WTC11 (cell line): ENCODE data around the gene VASN. TPM values are rescaled to one million over a fixed set of nuclear protein-coding genes. Genes with fewer than 3 reads are reported as not detected.

ENCODE experiments used
- ATAC-seq: fragments of 200-7000 bp; cut with Tn5 transposase; 2 replicates; pipeline ENCODE4 v1.10.0; 2021; ENCODE audit warnings: mild to moderate bottlenecking, moderate library complexity
- CTCF ChIA-PET: fragments of 300-600 bp; sonication (Branson Sonifier 250); formaldehyde crosslinking; loops from one replicate; lab custom pipeline; 2021; ENCODE audit warnings: antibody characterized with exemption; lab: Charles Lee
- POLR2A ChIA-PET: fragments of 350-600 bp; sonication (Branson Sonifier 250); formaldehyde crosslinking; loops from one replicate; lab custom pipeline; 2021; ENCODE audit warnings: antibody characterized with exemption; lab: Charles Lee
- DNase-seq: peaks from one replicate; pipeline ENCODE4 v3.0.0; 2021; ENCODE audit warnings: low spot score
- H3K27ac Mint-ChIP-seq: 2 replicates; pipeline ENCODE4 v1.8.0; 2021; ENCODE audit warnings: mixed read lengths
- H3K27me3 Mint-ChIP-seq: 2 replicates; pipeline ENCODE4 v1.8.0; 2021; ENCODE audit warnings: low read depth, mild to moderate bottlenecking, moderate library complexity, mixed read lengths
- H3K36me3 Mint-ChIP-seq: 2 replicates; pipeline ENCODE4 v1.8.0; 2021; ENCODE audit warnings: mixed read lengths
- H3K4me1 Mint-ChIP-seq: 2 replicates; pipeline ENCODE4 v1.8.0; 2022; ENCODE audit warnings: mixed read lengths
- H3K4me3 Mint-ChIP-seq: 2 replicates; pipeline ENCODE4 v1.8.0; 2021; ENCODE audit warnings: mild to moderate bottlenecking, moderate library complexity, mixed read lengths
- H3K9me3 Mint-ChIP-seq: 2 replicates; pipeline ENCODE4 v1.8.0; 2021; ENCODE audit warnings: mixed read lengths
- ATF3 ChIP-seq: sonication (generic); formaldehyde crosslinking; conservative IDR thresholded peaks from 2 replicates; pipeline ENCODE4 v1.8.1; 2022; ENCODE audit warnings: mild to moderate bottlenecking, missing genetic modification reagents
- E2F4 ChIP-seq: sonication (generic); formaldehyde crosslinking; IDR thresholded peaks from 2 replicates; pipeline ENCODE4 v1.8.1; 2022; ENCODE audit warnings: low read depth, mild to moderate bottlenecking, moderate library complexity, missing genetic modification reagents, borderline replicate concordance
- EMX1 ChIP-seq: fragments of 250-450 bp; sonication (Bioruptor Pico); IDR thresholded peaks from 2 replicates; pipeline ENCODE4 v1.8.0; 2021; ENCODE audit warnings: mild to moderate bottlenecking
- IRF2 ChIP-seq: sonication (generic); formaldehyde crosslinking; IDR thresholded peaks from 2 replicates; pipeline ENCODE4 v1.8.0; 2022; ENCODE audit warnings: low read depth, missing genetic modification reagents, borderline replicate concordance
- NR1H2 ChIP-seq: sonication (generic); formaldehyde crosslinking; IDR thresholded peaks from 2 replicates; pipeline ENCODE4 v1.9.0; 2021; ENCODE audit warnings: mild to moderate bottlenecking, moderate library complexity, missing genetic modification reagents
- NR2C2 ChIP-seq: sonication (generic); formaldehyde crosslinking; IDR thresholded peaks from 2 replicates; pipeline ENCODE4 v1.8.0; 2022; ENCODE audit warnings: mild to moderate bottlenecking, missing genetic modification reagents
- NR3C1 ChIP-seq: sonication (generic); formaldehyde crosslinking; conservative IDR thresholded peaks from 2 replicates; pipeline ENCODE4 v1.8.1; 2023; ENCODE audit warnings: low read depth, mild to moderate bottlenecking, missing genetic modification reagents
- OVOL2 ChIP-seq: fragments of 250-450 bp; sonication (Bioruptor Pico); IDR thresholded peaks from 2 replicates; pipeline ENCODE4 v1.9.0; 2021; ENCODE audit warnings: mild to moderate bottlenecking, borderline replicate concordance
- TEAD4 ChIP-seq: sonication (generic); formaldehyde crosslinking; IDR thresholded peaks from 2 replicates; pipeline ENCODE4 v1.8.0; 2022; ENCODE audit warnings: mild to moderate bottlenecking, missing genetic modification reagents
- ZNF219 ChIP-seq: sonication (generic); formaldehyde crosslinking; IDR thresholded peaks from 2 replicates; pipeline ENCODE4 v1.8.0; 2023; ENCODE audit warnings: missing genetic modification reagents, mild to moderate bottlenecking, borderline replicate concordance
- ZNF232 ChIP-seq: sonication (generic); formaldehyde crosslinking; IDR thresholded peaks from 2 replicates; pipeline ENCODE4 v1.8.0; 2022; ENCODE audit warnings: mild to moderate bottlenecking, missing genetic modification reagents
- total RNA-seq: library from RNA; stranded (reverse); gene quantifications from 3 replicates; pipeline ENCODE4 v1.2.3, GENCODE V29; 2021
- TF ChIP-seq, protein P1 (sequence below): sonication (generic); formaldehyde crosslinking; IDR thresholded peaks from 2 replicates; pipeline ENCODE4 v1.8.0; 2023; ENCODE audit warnings: mild to moderate bottlenecking, missing genetic modification reagents
- TF ChIP-seq, protein P2 (sequence below): sonication (generic); formaldehyde crosslinking; IDR thresholded peaks from 2 replicates; pipeline ENCODE4 v1.8.0; 2022; ENCODE audit warnings: mild to moderate bottlenecking, missing genetic modification reagents
- TF ChIP-seq, protein P3 (sequence below): fragments of 250-450 bp; sonication (Bioruptor Pico); IDR thresholded peaks from 2 replicates; pipeline ENCODE4 v1.8.0; 2021; ENCODE audit warnings: mild to moderate bottlenecking
- TF ChIP-seq, protein P4 (sequence below): sonication (generic); formaldehyde crosslinking; IDR thresholded peaks from 2 replicates; pipeline ENCODE4 v1.8.1; 2023; ENCODE audit warnings: mild to moderate bottlenecking, missing genetic modification reagents
- TF ChIP-seq, protein P5 (sequence below): fragments of 250-450 bp; sonication (Bioruptor Pico); IDR thresholded peaks from 2 replicates; pipeline ENCODE4 v1.9.0; 2021; ENCODE audit warnings: mild to moderate bottlenecking
- TF ChIP-seq, protein P6 (sequence below): sonication (generic); formaldehyde crosslinking; IDR thresholded peaks from 2 replicates; pipeline ENCODE4 v1.8.0; 2022; ENCODE audit warnings: mild to moderate bottlenecking, missing genetic modification reagents

VASN gene
- total RNA-seq, 1 experiment from 2014 or later = 8.0 TPM

DNA sequence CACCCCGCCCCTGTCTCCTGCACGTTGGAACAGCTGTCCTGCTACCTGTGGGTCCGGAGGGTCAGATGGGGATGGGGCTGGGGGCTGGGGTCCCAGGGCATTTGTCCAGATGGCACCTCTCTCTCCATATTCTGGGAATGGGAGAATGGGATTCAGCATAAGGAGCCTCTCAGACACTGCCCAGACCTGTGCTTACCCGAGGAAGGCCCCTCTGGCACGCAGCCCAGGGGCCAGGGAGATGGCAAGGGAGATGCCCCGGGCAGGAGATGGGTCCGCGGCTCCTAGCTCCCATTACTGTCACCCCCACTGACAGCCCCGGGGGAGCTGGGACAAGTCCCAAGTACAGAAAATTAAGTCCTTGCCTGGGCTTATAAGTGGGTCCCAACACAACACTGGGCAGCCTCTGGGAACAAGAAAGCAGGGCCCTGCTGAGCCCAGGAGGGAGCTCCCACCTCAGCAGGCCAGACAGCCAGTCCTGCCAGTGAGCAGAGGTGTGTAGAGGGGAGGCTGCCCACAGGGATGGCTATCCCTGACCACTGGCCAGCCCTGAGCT is 1.8 kb downstream of the VASN start (continued):
- TF ChIP-seq, protein P1, sequence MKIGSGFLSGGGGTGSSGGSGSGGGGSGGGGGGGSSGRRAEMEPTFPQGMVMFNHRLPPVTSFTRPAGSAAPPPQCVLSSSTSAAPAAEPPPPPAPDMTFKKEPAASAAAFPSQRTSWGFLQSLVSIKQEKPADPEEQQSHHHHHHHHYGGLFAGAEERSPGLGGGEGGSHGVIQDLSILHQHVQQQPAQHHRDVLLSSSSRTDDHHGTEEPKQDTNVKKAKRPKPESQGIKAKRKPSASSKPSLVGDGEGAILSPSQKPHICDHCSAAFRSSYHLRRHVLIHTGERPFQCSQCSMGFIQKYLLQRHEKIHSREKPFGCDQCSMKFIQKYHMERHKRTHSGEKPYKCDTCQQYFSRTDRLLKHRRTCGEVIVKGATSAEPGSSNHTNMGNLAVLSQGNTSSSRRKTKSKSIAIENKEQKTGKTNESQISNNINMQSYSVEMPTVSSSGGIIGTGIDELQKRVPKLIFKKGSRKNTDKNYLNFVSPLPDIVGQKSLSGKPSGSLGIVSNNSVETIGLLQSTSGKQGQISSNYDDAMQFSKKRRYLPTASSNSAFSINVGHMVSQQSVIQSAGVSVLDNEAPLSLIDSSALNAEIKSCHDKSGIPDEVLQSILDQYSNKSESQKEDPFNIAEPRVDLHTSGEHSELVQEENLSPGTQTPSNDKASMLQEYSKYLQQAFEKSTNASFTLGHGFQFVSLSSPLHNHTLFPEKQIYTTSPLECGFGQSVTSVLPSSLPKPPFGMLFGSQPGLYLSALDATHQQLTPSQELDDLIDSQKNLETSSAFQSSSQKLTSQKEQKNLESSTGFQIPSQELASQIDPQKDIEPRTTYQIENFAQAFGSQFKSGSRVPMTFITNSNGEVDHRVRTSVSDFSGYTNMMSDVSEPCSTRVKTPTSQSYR (CRISPR knock-in tag) = no peak
- TF ChIP-seq E2F4 (CRISPR knock-in tag) (no peak), NR1H2 (CRISPR knock-in tag) (no peak), NR2C2 (CRISPR knock-in tag) (no peak), OVOL2 (CRISPR knock-in tag) (no peak), TEAD4 (CRISPR knock-in tag) (no peak), EMX1 (CRISPR knock-in tag) (no peak)
- TF ChIP-seq, protein P2, sequence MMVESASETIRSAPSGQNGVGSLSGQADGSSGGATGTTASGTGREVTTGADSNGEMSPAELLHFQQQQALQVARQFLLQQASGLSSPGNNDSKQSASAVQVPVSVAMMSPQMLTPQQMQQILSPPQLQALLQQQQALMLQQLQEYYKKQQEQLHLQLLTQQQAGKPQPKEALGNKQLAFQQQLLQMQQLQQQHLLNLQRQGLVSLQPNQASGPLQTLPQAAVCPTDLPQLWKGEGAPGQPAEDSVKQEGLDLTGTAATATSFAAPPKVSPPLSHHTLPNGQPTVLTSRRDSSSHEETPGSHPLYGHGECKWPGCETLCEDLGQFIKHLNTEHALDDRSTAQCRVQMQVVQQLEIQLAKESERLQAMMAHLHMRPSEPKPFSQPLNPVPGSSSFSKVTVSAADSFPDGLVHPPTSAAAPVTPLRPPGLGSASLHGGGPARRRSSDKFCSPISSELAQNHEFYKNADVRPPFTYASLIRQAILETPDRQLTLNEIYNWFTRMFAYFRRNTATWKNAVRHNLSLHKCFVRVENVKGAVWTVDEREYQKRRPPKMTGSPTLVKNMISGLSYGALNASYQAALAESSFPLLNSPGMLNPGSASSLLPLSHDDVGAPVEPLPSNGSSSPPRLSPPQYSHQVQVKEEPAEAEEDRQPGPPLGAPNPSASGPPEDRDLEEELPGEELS = no peak

GRCh38 chr16:4373909-4374742 is 2.5 kb downstream of the VASN start:
- H3K9me3 Mint-ChIP-seq = no peaks in the 10 kb centered on the region
- H3K4me3 Mint-ChIP-seq = peak overlapping the region; percentile 47
- TF ChIP-seq ZNF232 (CRISPR knock-in tag) = peak; percentile 41; the same call in 1 of the 2 replicates
- TF ChIP-seq, protein P3, sequence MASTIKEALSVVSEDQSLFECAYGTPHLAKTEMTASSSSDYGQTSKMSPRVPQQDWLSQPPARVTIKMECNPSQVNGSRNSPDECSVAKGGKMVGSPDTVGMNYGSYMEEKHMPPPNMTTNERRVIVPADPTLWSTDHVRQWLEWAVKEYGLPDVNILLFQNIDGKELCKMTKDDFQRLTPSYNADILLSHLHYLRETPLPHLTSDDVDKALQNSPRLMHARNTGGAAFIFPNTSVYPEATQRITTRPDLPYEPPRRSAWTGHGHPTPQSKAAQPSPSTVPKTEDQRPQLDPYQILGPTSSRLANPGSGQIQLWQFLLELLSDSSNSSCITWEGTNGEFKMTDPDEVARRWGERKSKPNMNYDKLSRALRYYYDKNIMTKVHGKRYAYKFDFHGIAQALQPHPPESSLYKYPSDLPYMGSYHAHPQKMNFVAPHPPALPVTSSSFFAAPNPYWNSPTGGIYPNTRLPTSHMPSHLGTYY (CRISPR knock-in tag) = no peak
- DNase-seq (peak; percentile 68), ATAC-seq (0 out of 2 replicates have a peak, but pooled peaks have one; percentile 4)
- no peaks in the 10 kb centered on the region for H3K27me3 Mint-ChIP-seq
- 0 out of 2 replicates have a peak overlapping the region, but pooled peaks have one; percentile 57 for H3K27ac Mint-ChIP-seq
- no peaks in the 10 kb centered on the region for H3K36me3 Mint-ChIP-seq
- peaks cover 44% of the 10 kb centered on the region for H3K4me1 Mint-ChIP-seq
- ChIA-PET POLR2A (interaction anchor here (0.8 to 2.0 kb wide), 10 partner anchors 8 to 102 kb away, joined by 3 to 16 read pairs (median 3); partner anchors contain the start of gene HMOX2), CTCF (interaction anchor here (0.6 to 11.7 kb wide), 11 partner anchors 8 to 100 kb away, joined by 3 to 273 read pairs (median 5); partner anchors contain the start of gene PAM16)

- CTCF ChIA-PET = interaction anchor here (0.6 to 11.7 kb wide), 5 partner anchors 15 to 122 kb away, joined by 3 to 273 read pairs (median 44); partner anchors contain the start of gene PAM16
- Mint-ChIP-seq H3K27me3 (no peaks in the 10 kb centered on the region), H3K4me3 (no peak overlapping the region), H3K27ac (peak overlapping the region; percentile 72; the same call in 1 of the 2 replicates), H3K9me3 (no peaks in the 10 kb centered on the region), H3K4me1 (peaks cover 50% of the 10 kb centered on the region), H3K36me3 (no peaks in the 10 kb centered on the region)
- ATAC-seq (no peak), DNase-seq (no peak)
- POLR2A ChIA-PET = interaction anchor here (1.1 to 1.5 kb wide), 3 partner anchors 13 to 17 kb away, joined by 3 to 16 read pairs (median 3); no protein-coding TSS in a partner anchor
- TF ChIP-seq ATF3 (CRISPR knock-in tag) (no peak), ZNF219 (no peak), IRF2 (no peak), NR3C1 (CRISPR knock-in tag) (no peak)
- TF ChIP-seq, protein P4, sequence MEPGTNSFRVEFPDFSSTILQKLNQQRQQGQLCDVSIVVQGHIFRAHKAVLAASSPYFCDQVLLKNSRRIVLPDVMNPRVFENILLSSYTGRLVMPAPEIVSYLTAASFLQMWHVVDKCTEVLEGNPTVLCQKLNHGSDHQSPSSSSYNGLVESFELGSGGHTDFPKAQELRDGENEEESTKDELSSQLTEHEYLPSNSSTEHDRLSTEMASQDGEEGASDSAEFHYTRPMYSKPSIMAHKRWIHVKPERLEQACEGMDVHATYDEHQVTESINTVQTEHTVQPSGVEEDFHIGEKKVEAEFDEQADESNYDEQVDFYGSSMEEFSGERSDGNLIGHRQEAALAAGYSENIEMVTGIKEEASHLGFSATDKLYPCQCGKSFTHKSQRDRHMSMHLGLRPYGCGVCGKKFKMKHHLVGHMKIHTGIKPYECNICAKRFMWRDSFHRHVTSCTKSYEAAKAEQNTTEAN (CRISPR knock-in tag) = no peak
- TF ChIP-seq, protein P5, sequence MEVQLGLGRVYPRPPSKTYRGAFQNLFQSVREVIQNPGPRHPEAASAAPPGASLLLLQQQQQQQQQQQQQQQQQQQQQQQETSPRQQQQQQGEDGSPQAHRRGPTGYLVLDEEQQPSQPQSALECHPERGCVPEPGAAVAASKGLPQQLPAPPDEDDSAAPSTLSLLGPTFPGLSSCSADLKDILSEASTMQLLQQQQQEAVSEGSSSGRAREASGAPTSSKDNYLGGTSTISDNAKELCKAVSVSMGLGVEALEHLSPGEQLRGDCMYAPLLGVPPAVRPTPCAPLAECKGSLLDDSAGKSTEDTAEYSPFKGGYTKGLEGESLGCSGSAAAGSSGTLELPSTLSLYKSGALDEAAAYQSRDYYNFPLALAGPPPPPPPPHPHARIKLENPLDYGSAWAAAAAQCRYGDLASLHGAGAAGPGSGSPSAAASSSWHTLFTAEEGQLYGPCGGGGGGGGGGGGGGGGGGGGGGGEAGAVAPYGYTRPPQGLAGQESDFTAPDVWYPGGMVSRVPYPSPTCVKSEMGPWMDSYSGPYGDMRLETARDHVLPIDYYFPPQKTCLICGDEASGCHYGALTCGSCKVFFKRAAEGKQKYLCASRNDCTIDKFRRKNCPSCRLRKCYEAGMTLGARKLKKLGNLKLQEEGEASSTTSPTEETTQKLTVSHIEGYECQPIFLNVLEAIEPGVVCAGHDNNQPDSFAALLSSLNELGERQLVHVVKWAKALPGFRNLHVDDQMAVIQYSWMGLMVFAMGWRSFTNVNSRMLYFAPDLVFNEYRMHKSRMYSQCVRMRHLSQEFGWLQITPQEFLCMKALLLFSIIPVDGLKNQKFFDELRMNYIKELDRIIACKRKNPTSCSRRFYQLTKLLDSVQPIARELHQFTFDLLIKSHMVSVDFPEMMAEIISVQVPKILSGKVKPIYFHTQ (CRISPR knock-in tag) = no peak
- TF ChIP-seq, protein P6, sequence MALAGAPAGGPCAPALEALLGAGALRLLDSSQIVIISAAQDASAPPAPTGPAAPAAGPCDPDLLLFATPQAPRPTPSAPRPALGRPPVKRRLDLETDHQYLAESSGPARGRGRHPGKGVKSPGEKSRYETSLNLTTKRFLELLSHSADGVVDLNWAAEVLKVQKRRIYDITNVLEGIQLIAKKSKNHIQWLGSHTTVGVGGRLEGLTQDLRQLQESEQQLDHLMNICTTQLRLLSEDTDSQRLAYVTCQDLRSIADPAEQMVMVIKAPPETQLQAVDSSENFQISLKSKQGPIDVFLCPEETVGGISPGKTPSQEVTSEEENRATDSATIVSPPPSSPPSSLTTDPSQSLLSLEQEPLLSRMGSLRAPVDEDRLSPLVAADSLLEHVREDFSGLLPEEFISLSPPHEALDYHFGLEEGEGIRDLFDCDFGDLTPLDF = no peak
These were observed 4.1 kb downstream of the VASN start for GRCh38 chr16:4375717-4376116.
